Sigmoid colon (tissue), 4 donors: Measurements from ENCODE around the gene NDEL1.

Source experiments
- CTCF ChIP-seq, 4 experiments: fragments of 450-650 bp in 3 of 4; fragments of 200-600 bp in 1 of 4; IDR thresholded peaks; one replicate each; pipeline ENCODE4 v1.5.1; 2016 to 2019; ENCODE audit warnings: antibody characterized with exemption in 4 of 4, mild to moderate bottlenecking in 3 of 4, moderate library complexity in 2 of 4
- EP300 ChIP-seq, 4 donors: sonication (generic); formaldehyde crosslinking; IDR thresholded peaks; one replicate each; pipeline ENCODE4 v1.6.1; 2017; ENCODE audit warnings: antibody characterized with exemption in 4 of 4
- POLR2A ChIP-seq, 2 donors: fragments of 450-650 bp; IDR thresholded peaks; one replicate each; pipeline ENCODE4 v1.6.1; 2016; ENCODE audit warnings: antibody characterized with exemption in 2 of 2, mild to moderate bottlenecking in 2 of 2, moderate library complexity in 2 of 2
- POLR2AphosphoS5 ChIP-seq, 4 donors: sonication (generic); formaldehyde crosslinking; IDR thresholded peaks; one replicate each; pipeline ENCODE4 v1.6.1; 2017; ENCODE audit warnings: antibody characterized with exemption in 4 of 4

- TF ChIP-seq CTCF (IDR thresholded peaks at IDR 0.05) (no peak), POLR2A (IDR thresholded peaks at IDR 0.05) (no peak), POLR2AphosphoS5 (IDR thresholded peaks at IDR 0.05) (no peak), EP300 (IDR thresholded peaks at IDR 0.05) (no peak)
Measured at GRCh38 chr17:8502126-8502525, 66.4 kb downstream of the NDEL1 start.
